Small intestine (tissue), 7 donors: ENCODE measurements around the gene EHD4. TPM values are rescaled to one million over a fixed set of nuclear protein-coding genes. Genes with fewer than 3 reads are reported as not detected.
A peak's percentile ranks its signal among the peaks of the same experiment; 100 is the strongest.

Experiments used
- DNase-seq, 2 donors: peaks; one replicate each; pipeline versions ENCODE4 v3.0.0 to v3.0.0-alpha.2; 2013
- FAIRE-seq: peaks from 2 replicates; lab custom pipeline; 2012; peaks lifted over from hg19 to GRCh38; lab: Jason Lieb, UNC
- H3K27ac ChIP-seq, 3 donors: one replicate each; pipeline ENCODE4 v1.5.1; 2013; ENCODE audit warnings: low read length in 2 of 3, mild to moderate bottlenecking in 2 of 3, control low read depth in 1 of 3, inconsistent platforms in 1 of 3, low read depth in 1 of 3, moderate library complexity in 1 of 3
- H3K27me3 ChIP-seq, 3 donors: one replicate each; pipeline ENCODE4 v1.6.1; 2013; ENCODE audit warnings: low read length in 3 of 3, inconsistent platforms in 1 of 3; ENCODE audit not compliant: control insufficient read depth in 3 of 3, insufficient read depth in 3 of 3
- H3K36me3 ChIP-seq, 3 donors: one replicate each; pipeline ENCODE4 v1.6.1; 2013; ENCODE audit warnings: low read length in 3 of 3, inconsistent platforms in 1 of 3, low read depth in 1 of 3, mild to moderate bottlenecking in 1 of 3, moderate library complexity in 1 of 3; ENCODE audit not compliant: control insufficient read depth in 3 of 3, insufficient read depth in 2 of 3
- H3K4me1 ChIP-seq, 3 donors: one replicate each; pipeline ENCODE4 v1.6.1; 2013; ENCODE audit warnings: low read length in 2 of 3, inconsistent platforms in 1 of 3, low read depth in 1 of 3, mild to moderate bottlenecking in 1 of 3, moderate library complexity in 1 of 3; ENCODE audit not compliant: control insufficient read depth in 3 of 3, insufficient read depth in 2 of 3
- H3K4me3 ChIP-seq, 3 donors: one replicate each; pipeline ENCODE4 v1.5.1; 2013; ENCODE audit warnings: low read length in 3 of 3, control low read depth in 1 of 3, inconsistent platforms in 1 of 3, low read depth in 1 of 3, mild to moderate bottlenecking in 1 of 3, moderate library complexity in 1 of 3
- H3K9me3 ChIP-seq, 2 donors: one replicate each; pipeline ENCODE4 v1.6.1; 2013; ENCODE audit warnings: low read depth in 1 of 2, low read length in 1 of 2; ENCODE audit not compliant: control insufficient read depth in 2 of 2, insufficient read depth in 1 of 2
- WGBS, 3 donors: extraction: QIAGEN DNeasy Blood & Tissue Kit; methylation state at CpG; one replicate each; pipeline ENCODE4 v1.1.7; 2013; 5-methylcytosine and 5-hydroxymethylcytosine counted together
- polyA plus RNA-seq, 4 donors: library from polyadenylated mRNA; stranded (reverse) in 3 of 4; unstranded in 1 of 4; fragments of 200-250 nt in 3 of 4; fragments of 120-200 nt in 1 of 4; gene quantifications; one replicate each; pipeline versions ENCODE4 v1.2.1 to v1.2.3, GENCODE V29; 2013
- donor health status: healthy with polysubstance abuse.
- donor health status: control.
- donor health status: control.
- donor health status: Bipolar disorder and iron deficiency.
- donor health status: healthy.

EHD4 gene
- polyA plus RNA-seq, 4 donors, result 9.4 to 14.1 (median 11.5) TPM

DNA sequence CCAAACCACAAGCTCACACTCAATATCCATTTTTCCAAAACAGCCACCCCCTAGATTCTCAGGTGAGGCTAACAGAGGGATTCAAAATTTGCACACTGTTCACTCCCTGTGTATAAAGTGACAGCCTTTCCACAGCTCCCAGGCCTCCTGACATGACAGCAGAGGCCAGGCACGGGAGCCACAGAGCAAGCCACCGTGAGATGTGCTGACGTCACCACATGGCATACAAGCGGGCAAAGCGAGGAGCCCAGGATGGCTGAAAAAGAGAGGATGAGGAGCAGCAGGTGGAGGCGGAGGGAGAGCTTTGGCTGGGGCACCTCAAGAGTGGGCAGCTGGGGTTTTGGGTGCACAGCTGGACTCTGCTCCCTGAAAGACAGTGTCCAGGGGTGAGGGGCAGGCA lies 27.1 kb downstream of the EHD4 start:
- Histone ChIP-seq H3K4me3 (no peak overlapping the region), H3K27me3 (no peaks in the 10 kb centered on the region), H3K27ac (no peak overlapping the region), H3K4me1 (peaks cover 0 to 8% (median 2%) of the 10 kb centered on the region in 3 donors), H3K9me3 (no peaks in the 10 kb centered on the region), H3K36me3 (peaks cover 0 to 59% (median 2%) of the 10 kb centered on the region in 3 donors)
- no peak for DNase-seq
- 91 to 98% (median 95%) methylated on average over 6 of the region's 6 CpGs for WGBS, 3 donors
- FAIRE-seq, result no peak

DNA sequence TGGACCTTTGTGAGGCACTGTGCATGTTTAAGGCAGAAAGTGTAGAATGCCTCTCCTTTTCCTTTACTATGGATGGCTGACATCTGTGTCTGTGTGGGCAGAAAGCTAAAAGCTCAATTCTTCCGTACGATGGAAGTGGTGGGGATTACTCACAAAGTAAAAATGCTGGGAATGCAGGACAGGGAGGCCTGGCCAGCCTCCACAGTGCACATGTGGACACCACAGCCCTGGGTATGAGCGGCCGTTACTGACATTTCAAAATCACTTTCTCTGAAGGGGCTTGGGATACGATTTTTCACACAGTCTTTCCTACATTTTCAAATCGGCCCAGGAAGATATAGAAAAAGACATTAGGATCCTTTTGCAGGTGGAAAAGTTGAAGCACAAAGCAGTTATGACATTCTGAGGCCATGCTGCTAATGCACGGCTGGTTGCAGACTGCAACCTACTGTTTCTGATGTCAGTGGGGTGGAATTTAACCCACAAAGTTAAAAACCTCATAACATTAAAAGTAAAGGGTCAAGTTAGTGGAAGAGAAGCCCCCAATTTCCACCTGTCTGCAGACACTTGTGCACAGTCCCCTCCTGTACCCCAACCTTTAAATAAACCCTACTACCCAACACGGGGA lies 27.9 kb downstream of the EHD4 start:
- Histone ChIP-seq H3K36me3 (peaks cover 0 to 58% (median 2%) of the 10 kb centered on the region in 3 donors), H3K9me3 (no peaks in the 10 kb centered on the region), H3K27me3 (no peaks in the 10 kb centered on the region), H3K4me1 (peaks cover 0 to 8% (median 2%) of the 10 kb centered on the region in 3 donors), H3K4me3 (no peak overlapping the region), H3K27ac (peak overlapping the region in 2 of 3 donors; percentile 39 to 47)
- DNase-seq (no peak), FAIRE-seq (no peak)
- 66 to 84% (median 82%) methylated on average over 8 of the region's 8 CpGs for WGBS, 3 donors

GRCh38 chr15:41943543-41944312 lies 28.6 kb downstream of the EHD4 start:
- Histone ChIP-seq H3K4me1 (peaks cover 0 to 8% (median 2%) of the 10 kb centered on the region in 3 donors), H3K27ac (peak overlapping the region in 2 of 3 donors; percentile 39 to 47), H3K9me3 (no peaks in the 10 kb centered on the region), H3K36me3 (peaks cover 0 to 58% (median 2%) of the 10 kb centered on the region in 3 donors), H3K27me3 (no peaks in the 10 kb centered on the region), H3K4me3 (no peak overlapping the region)
- WGBS, 3 donors, result 91 to 96% (median 93%) methylated on average over 6 of the region's 6 CpGs
- FAIRE-seq, result no peak
- no peak for DNase-seq

DNA sequence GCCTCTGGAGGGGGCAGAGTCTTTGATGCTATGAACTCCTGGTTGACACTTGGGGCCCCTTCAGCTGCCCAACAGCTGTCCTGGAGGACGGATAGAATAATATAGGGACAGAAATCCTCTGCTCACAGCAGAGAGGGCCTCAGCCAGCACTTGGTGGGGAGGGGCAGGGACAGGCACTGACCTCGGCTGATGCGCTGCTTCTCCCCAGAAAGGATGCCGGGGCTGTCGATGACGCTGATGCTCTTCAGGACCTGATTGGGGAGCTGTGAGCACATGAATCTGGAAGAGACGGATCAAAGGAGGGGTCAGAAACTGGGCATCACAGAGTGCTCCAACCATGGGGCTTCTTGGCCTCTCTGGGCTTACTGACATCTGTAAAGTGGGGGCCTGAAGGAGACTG lies 29.5 kb downstream of the EHD4 start:
- Histone ChIP-seq H3K4me1 (peaks cover 0 to 8% (median 2%) of the 10 kb centered on the region in 3 donors), H3K27ac (no peak overlapping the region), H3K4me3 (no peak overlapping the region), H3K36me3 (peaks cover 0 to 58% (median 2%) of the 10 kb centered on the region in 3 donors), H3K9me3 (no peaks in the 10 kb centered on the region), H3K27me3 (no peaks in the 10 kb centered on the region)
- DNase-seq (no peak), FAIRE-seq (no peak)
- 79 to 83% (median 80%) methylated on average over 7 of the region's 7 CpGs for WGBS, 3 donors

GRCh38 chr15:41941644-41942415 lies 30.5 kb downstream of the EHD4 start:
- no peaks in the 10 kb centered on the region for H3K27me3 ChIP-seq
- peak overlapping the region in 1 of 3 donors; percentile 1 for H3K27ac ChIP-seq
- 88 to 94% (median 90%) methylated on average over 22 of the region's 22 CpGs for WGBS, 3 donors
- H3K36me3 ChIP-seq, result peaks cover 0 to 59% (median 2%) of the 10 kb centered on the region in 3 donors
- FAIRE-seq (no peak), DNase-seq (no peak)
- no peak overlapping the region for H3K4me3 ChIP-seq
- H3K9me3 ChIP-seq, result no peaks in the 10 kb centered on the region
- H3K4me1 ChIP-seq, result peaks cover 0 to 2% (median 0%) of the 10 kb centered on the region in 3 donors

GRCh38 chr15:41940441-41940857 lies 31.9 kb downstream of the EHD4 start:
- DNase-seq (no peak), FAIRE-seq (no peak)
- Histone ChIP-seq H3K27ac (peak overlapping the region in 1 of 3 donors; percentile 69), H3K27me3 (no peaks in the 10 kb centered on the region), H3K4me3 (no peak overlapping the region), H3K4me1 (peaks cover 0 to 2% (median 0%) of the 10 kb centered on the region in 3 donors), H3K36me3 (peaks cover 0 to 54% (median 2%) of the 10 kb centered on the region in 3 donors), H3K9me3 (no peaks in the 10 kb centered on the region)
- 77 to 83% (median 81%) methylated on average over 13 of the region's 13 CpGs for WGBS, 3 donors

DNA sequence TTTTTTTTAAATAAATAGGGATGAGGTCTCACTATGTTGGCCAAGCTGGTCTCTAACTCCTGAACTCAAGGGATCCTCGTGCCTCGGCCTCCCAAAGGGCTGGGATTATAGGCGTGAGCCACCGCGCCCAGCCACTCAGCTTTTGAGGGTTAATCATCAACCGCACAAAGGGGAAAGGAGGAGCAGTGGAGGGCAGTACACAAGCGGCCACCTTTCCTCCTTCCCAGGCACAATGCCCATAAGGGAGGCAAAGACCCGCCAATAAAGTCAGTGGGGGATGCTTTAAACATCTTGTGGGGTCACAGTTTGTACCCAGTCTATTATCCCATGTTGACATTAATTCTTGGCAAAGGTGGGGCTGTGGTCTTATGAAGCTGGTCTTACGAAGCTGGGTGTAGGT lies 32.4 kb downstream of the EHD4 start:
- H3K27ac ChIP-seq, result peak overlapping the region in 1 of 3 donors; percentile 69
- WGBS, 3 donors, result 76 to 83% (median 82%) methylated on average over 9 of the region's 9 CpGs
- FAIRE-seq, result no peak

GRCh38 chr15:41937568-41937923 lies 34.8 kb downstream of the EHD4 start:
- H3K27ac ChIP-seq, result peak overlapping the region in 1 of 3 donors; percentile 85

More for the DNA sequence above, 32.4 kb downstream of the EHD4 start:
- no peak for DNase-seq
- Histone ChIP-seq H3K36me3 (peaks cover 0 to 50% (median 2%) of the 10 kb centered on the region in 3 donors), H3K27me3 (no peaks in the 10 kb centered on the region), H3K4me3 (no peak overlapping the region), H3K4me1 (peaks cover 0 to 2% (median 0%) of the 10 kb centered on the region in 3 donors), H3K9me3 (no peaks in the 10 kb centered on the region)

More at GRCh38 chr15:41937568-41937923, 34.8 kb downstream of the EHD4 start:
- Histone ChIP-seq H3K27me3 (no peaks in the 10 kb centered on the region), H3K36me3 (peaks cover 0 to 40% (median 2%) of the 10 kb centered on the region in 3 donors), H3K4me1 (peaks cover 0 to 21% (median 2%) of the 10 kb centered on the region in 3 donors), H3K4me3 (no peak overlapping the region), H3K9me3 (no peaks in the 10 kb centered on the region)
- DNase-seq (no peak), FAIRE-seq (no peak)
- 69 to 83% (median 76%) methylated on average over 4 of the region's 4 CpGs for WGBS, 3 donors
